ENCODE measurements around the gene PCDH9. TPM values are rescaled to one million over a fixed set of nuclear protein-coding genes. Genes with fewer than 3 reads are reported as not detected.

The PCDH9 gene
- total RNA-seq, 2 donors from 2014 or later: 0.95 to 1.8 TPM

- H3K27me3 ChIP-seq (ENCODE audit: control insufficient read depth, insufficient read depth, low read length, poor library complexity, severe bottlenecking): no peaks in the 10 kb centered on the region
- Mint-ChIP-seq H3K9me3 (no peaks in the 10 kb centered on the region), H3K27me3 (ENCODE audit: insufficient read depth) (no peaks in the 10 kb centered on the region), H3K4me1 (no peaks in the 10 kb centered on the region), H3K36me3 (ENCODE audit: low read depth) (no peaks in the 10 kb centered on the region), H3K4me3 (no peak overlapping the region), H3K27ac (no peak overlapping the region)
- H3K9me3 ChIP-seq (ENCODE audit: control insufficient read depth, low read length): no peaks in the 10 kb centered on the region
- DNase-seq: no peak
- H3K4me1 ChIP-seq (ENCODE audit: control insufficient read depth, insufficient read depth, low read length): no peaks in the 10 kb centered on the region
- H3K9ac ChIP-seq (ENCODE audit: extremely low read depth, low read length, poor library complexity, severe bottlenecking): no peak overlapping the region
- no peak overlapping the region for H3K4me3 ChIP-seq (ENCODE audit: low read length)
- no peak for TF ChIP-seq CTCF (conservative IDR thresholded peaks at IDR 0.05)
- no peak overlapping the region for H3K27ac ChIP-seq (ENCODE audit: low read depth, low read length)
- H3K36me3 ChIP-seq (ENCODE audit: control insufficient read depth, insufficient read depth, low read length): no peaks in the 10 kb centered on the region
- WGBS, 2 experiments (ENCODE audit: insufficient coverage in 1 of 2, insufficient read length in 1 of 2): 83 to 95% methylated on average over 1 of the region's 2 CpGs
Observed at GRCh38 chr13:67042556-67042955, 187.6 kb downstream of the PCDH9 start.

- TF ChIP-seq CTCF (conservative IDR thresholded peaks at IDR 0.05): no peak
- no peak overlapping the region for H3K27ac Mint-ChIP-seq
- Histone ChIP-seq H3K9me3 (ENCODE audit: control insufficient read depth, low read length) (no peaks in the 10 kb centered on the region), H3K36me3 (ENCODE audit: control insufficient read depth, insufficient read depth, low read length) (no peaks in the 10 kb centered on the region), H3K27me3 (ENCODE audit: control insufficient read depth, insufficient read depth, low read length, poor library complexity, severe bottlenecking) (no peaks in the 10 kb centered on the region), H3K27ac (ENCODE audit: low read depth, low read length) (no peak overlapping the region), H3K4me3 (ENCODE audit: low read length) (no peak overlapping the region), H3K9ac (ENCODE audit: extremely low read depth, low read length, poor library complexity, severe bottlenecking) (no peak overlapping the region), H3K4me1 (ENCODE audit: control insufficient read depth, insufficient read depth, low read length) (no peaks in the 10 kb centered on the region)
- no peak for DNase-seq
- H3K27me3 Mint-ChIP-seq (ENCODE audit: insufficient read depth): no peaks in the 10 kb centered on the region
- WGBS, 2 experiments (ENCODE audit: insufficient coverage in 1 of 2, insufficient read length in 1 of 2): 87 to 90% methylated on average over 4 to 10 of the region's 10 CpGs
- no peaks in the 10 kb centered on the region for H3K36me3 Mint-ChIP-seq (ENCODE audit: low read depth)
- no peaks in the 10 kb centered on the region for H3K9me3 Mint-ChIP-seq
- no peak overlapping the region for H3K4me3 Mint-ChIP-seq
- peaks cover 5% of the 10 kb centered on the region for H3K4me1 Mint-ChIP-seq
Observed at GRCh38 chr13:67036699-67037457, 193.3 kb downstream of the PCDH9 start.

- TF ChIP-seq CTCF (conservative IDR thresholded peaks at IDR 0.05): no peak
- DNase-seq: no peak
- H3K4me3 Mint-ChIP-seq: no peak overlapping the region
- no peak overlapping the region for H3K4me3 ChIP-seq (ENCODE audit: low read length)
- H3K9ac ChIP-seq (ENCODE audit: extremely low read depth, low read length, poor library complexity, severe bottlenecking): no peak overlapping the region
- H3K4me1 Mint-ChIP-seq: peaks cover 5% of the 10 kb centered on the region
- H3K27me3 Mint-ChIP-seq (ENCODE audit: insufficient read depth): no peaks in the 10 kb centered on the region
- no peak overlapping the region for H3K27ac Mint-ChIP-seq
- WGBS, 2 experiments (ENCODE audit: insufficient coverage in 1 of 2, insufficient read length in 1 of 2): 60 to 89% methylated on average over 1 of the region's 1 CpG
- no peaks in the 10 kb centered on the region for H3K36me3 Mint-ChIP-seq (ENCODE audit: low read depth)
- H3K9me3 Mint-ChIP-seq: no peaks in the 10 kb centered on the region
- H3K9me3 ChIP-seq (ENCODE audit: control insufficient read depth, low read length): no peaks in the 10 kb centered on the region
- no peaks in the 10 kb centered on the region for H3K27me3 ChIP-seq (ENCODE audit: control insufficient read depth, insufficient read depth, low read length, poor library complexity, severe bottlenecking)
- H3K4me1 ChIP-seq (ENCODE audit: control insufficient read depth, insufficient read depth, low read length): no peaks in the 10 kb centered on the region
- H3K27ac ChIP-seq (ENCODE audit: low read depth, low read length): no peak overlapping the region
- no peaks in the 10 kb centered on the region for H3K36me3 ChIP-seq (ENCODE audit: control insufficient read depth, insufficient read depth, low read length)
Observed at GRCh38 chr13:67033170-67033569, 197.0 kb downstream of the PCDH9 start.
